NB4 (cell line): Measurements from ENCODE around the gene C3.
A peak's percentile ranks its signal among the peaks of the same experiment; 100 is the strongest.
"Not testable (repeated sequence)": the region's sequence is repeated elsewhere in the genome, so short reads cannot be mapped to it uniquely, and the experiment has no call there.

Experiments
- DNase-seq: peaks from one replicate; pipeline ENCODE4 v3.0.0; 2010; ENCODE audit warnings: low read depth
- H3K4me3 ChIP-seq: one replicate; pipeline ENCODE4 v1.5.1; 2011; ENCODE audit warnings: mild to moderate bottlenecking, low read depth, low read length, moderate library complexity
- CTCF ChIP-seq: IDR thresholded peaks from one replicate; pipeline ENCODE4 v1.5.1; 2012; ENCODE audit warnings: low read depth, low read length
- MAX ChIP-seq: IDR thresholded peaks from 2 replicates; pipeline ENCODE4 v1.6.1; 2011; ENCODE audit warnings: low read depth, low read length
- MYC ChIP-seq: IDR thresholded peaks from 2 replicates; pipeline ENCODE4 v1.6.1; 2011; ENCODE audit warnings: low read depth, low read length
- POLR2A ChIP-seq: IDR thresholded peaks from 2 replicates; pipeline ENCODE4 v1.6.1; 2011; ENCODE audit warnings: mild to moderate bottlenecking; ENCODE audit not compliant: insufficient read length; ENCODE audit errors: extremely low read depth

C3 gene

DNA sequence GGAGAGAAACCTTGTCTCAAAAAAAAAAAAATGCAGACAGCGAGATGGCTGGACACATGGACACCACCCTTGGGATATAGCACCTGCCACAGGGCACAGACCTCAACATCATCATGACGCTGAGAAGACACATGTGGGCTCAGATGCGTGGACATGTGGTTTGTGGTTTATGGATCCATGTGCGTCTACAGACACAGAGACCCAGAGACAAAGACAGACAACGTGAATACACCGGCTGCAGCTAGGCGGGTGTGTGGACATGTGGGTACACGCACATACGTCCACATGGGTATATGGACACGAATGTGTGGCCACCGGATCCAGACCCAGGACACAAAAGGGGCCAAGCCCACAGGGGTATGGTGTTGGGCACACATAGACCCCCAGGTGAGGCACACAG, 51.8 kb downstream of the C3 start:
- TF ChIP-seq MYC = peak; percentile 87
- TF ChIP-seq POLR2A = no peak
- TF ChIP-seq MAX = peak; percentile 97
- peak; percentile 47 for DNase-seq
- peak overlapping the region; percentile 75 for H3K4me3 ChIP-seq

DNA sequence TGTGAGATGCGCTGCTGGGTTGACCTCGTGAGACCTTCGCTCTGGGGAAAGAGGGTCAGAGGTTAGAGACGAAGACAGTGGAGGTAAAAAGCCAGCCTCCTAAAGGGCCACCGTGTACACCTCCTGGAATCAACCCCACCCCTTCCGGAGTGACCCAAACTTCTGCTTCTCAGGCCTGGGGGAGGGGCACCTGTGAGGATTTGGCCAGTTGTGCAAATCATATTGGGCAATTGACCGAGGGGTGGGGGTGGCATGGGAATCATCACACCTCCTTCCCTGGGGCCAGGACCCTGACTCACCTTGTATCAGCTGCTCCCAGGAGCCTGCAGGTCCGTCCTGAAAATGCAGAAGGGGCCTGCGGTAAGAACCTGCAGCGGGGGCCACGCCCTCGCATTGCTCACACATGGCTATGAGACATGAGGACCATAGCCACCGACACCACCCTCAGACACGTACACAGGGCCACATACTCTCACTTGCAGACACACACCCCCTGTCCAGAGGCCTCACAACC, 53.3 kb downstream of the C3 start:
- H3K4me3 ChIP-seq = peak overlapping the region; percentile 21
- no peak for TF ChIP-seq CTCF
- peak; percentile 43 for TF ChIP-seq MAX
- peak; percentile 66 for DNase-seq

DNA sequence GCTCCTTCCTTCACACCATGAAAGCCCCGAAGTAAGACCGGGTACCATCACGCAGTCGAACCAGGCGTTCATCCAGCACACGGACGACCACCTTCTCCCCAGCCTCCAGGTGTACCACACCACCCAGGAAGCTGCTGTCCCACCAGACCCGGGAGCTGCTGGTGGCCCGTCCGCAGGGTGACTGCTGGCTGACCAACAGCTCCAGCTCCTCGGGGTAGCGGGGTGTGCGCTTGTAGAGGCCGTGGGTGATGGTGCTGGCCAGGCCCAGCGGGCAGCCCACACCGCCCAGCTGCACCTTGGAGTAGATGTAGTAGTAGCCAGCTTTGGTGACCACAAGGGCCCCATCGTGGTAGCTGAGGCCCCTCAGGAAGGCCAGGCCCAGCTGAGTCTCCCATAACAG, 55.5 kb downstream of the C3 start:
- H3K4me3 ChIP-seq = no peak overlapping the region
- TF ChIP-seq POLR2A (no peak), MAX (no peak)
- DNase-seq = no peak

GRCh38 chr19:6663236-6664201, 56.9 kb downstream of the C3 start:
- no peak for DNase-seq
- TF ChIP-seq MYC = no peak
- no peak for TF ChIP-seq POLR2A
- no peak for TF ChIP-seq CTCF
- TF ChIP-seq MAX = no peak
- H3K4me3 ChIP-seq = no peak overlapping the region

DNA sequence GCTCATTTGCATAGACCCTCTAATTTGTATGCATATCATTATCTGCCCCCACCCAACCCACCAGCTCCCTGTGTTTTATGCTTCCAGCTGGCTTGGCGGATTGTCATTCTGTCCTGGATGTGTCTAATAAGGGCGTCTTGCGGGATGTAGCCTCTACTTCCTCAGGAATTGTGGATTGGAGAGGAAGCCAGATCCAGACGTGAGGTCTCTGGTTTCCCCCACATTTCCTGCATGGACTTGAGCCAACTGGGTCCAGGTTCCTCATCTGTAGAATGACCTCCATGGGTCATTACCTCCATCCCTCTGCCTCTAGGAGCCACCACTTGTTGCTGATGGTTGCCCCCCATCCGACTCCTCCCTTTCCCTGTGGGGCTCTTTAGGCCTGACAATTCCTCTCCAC, 57.7 kb downstream of the C3 start:
- TF ChIP-seq POLR2A (no peak), MAX (no peak), CTCF (no peak), MYC (no peak)
- no peak overlapping the region for H3K4me3 ChIP-seq
- DNase-seq = no peak

DNA sequence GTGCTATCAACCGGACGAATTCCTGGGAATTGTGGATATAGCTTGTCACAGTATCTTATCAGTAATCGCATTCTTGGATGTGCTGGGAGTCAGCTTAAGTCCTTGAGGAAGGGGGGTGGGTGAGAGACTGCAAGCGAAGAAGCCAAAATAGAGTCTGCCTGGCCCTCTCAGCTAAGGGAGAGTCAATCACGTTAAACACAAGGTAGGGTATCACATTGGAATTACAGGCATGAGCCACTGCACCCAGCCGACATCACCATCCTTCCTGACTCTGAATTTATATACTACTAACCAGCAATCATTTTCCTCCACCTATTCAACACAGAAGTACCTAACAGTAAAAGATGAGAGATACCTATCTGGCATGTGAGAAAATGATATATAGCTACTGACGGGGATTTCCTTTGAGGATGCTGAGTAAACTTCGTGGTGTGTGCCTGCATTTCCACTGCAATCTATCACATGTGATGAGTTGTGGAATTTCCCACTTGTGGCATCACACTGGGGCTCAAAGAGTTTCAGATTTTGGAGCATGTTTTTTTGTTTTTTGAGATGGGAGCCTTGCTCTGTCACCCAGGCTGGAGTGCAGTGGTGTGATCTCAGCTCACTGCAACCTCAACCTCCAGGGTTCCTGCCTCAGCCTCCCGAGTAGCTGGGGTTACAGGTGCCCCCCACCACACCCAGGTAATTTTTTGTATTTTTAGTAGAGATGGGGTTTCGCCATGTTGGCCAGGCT, 58.8 kb downstream of the C3 start:
- not testable (repeated sequence) for DNase-seq, H3K4me3 ChIP-seq

DNA sequence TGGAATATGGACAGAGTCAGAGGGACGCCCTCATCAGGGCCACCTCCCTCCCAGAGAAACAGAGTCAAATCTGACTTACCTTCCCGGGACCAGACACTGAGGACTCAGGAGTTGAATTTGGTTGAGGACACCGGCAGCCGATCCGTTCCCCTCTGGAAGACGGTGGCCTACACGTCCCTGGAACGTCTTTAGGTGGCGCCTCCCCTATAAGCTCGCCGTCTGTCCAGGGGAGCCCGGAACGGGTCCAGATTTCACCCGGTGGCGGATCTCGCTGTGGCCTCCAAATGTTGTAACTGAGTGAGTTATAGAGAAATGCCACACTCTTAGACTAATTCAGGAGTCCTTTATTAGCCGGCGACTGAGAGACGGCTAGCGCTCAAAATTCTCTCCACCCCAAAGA, 59.5 kb downstream of the C3 start:
- H3K4me3 ChIP-seq = no peak overlapping the region
- no peak for DNase-seq
- TF ChIP-seq MAX (no peak), POLR2A (no peak), CTCF (no peak), MYC (no peak)

DNA sequence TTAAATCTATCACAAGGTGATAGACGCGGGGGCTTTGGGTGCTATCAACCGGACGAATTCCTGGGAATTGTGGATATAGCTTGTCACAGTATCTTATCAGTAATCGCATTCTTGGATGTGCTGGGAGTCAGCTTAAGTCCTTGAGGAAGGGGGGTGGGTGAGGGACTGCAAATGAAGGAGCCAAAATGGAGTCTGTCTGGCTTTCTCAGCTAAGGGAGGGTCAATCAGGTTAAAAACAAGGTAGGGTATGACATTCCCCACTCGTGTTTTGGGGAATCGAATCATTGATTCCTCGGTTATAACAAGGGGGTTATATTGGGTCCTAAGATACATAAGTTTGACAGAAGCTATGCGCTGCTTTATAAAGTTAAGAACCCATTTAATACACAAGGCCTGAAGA, 64.1 kb downstream of the C3 start:
- not testable (repeated sequence) for H3K4me3 ChIP-seq, DNase-seq
